Liver (tissue), 9 donors: ENCODE measurements around the gene DENND2D. TPM values are rescaled to one million over a fixed set of nuclear protein-coding genes. Genes with fewer than 3 reads are reported as not detected.

Experiments
- DNase-seq: peaks from one replicate; pipeline ENCODE4 v3.0.0-alpha.2; 2017; ENCODE audit warnings: low spot score
- H3K27ac ChIP-seq, 2 donors: one replicate each; pipeline ENCODE4 v1.7.0; 2013; ENCODE audit warnings: inconsistent platforms in 2 of 2, low read length in 2 of 2, control low read depth in 1 of 2, low read depth in 1 of 2, mild to moderate bottlenecking in 1 of 2
- H3K27me3 ChIP-seq, 4 donors: one replicate each; pipeline versions ENCODE4 v1.6.1 to v1.7.0; 2013; ENCODE audit warnings: low read length in 3 of 4, inconsistent platforms in 1 of 4, mild to moderate bottlenecking in 1 of 4, moderate library complexity in 1 of 4; ENCODE audit not compliant: control insufficient read depth in 4 of 4, insufficient read depth in 4 of 4
- H3K36me3 ChIP-seq, 4 donors: one replicate each; pipeline versions ENCODE4 v1.6.1 to v1.7.0; 2013; ENCODE audit warnings: low read length in 3 of 4, mild to moderate bottlenecking in 3 of 4, low read depth in 1 of 4, moderate library complexity in 1 of 4; ENCODE audit not compliant: control insufficient read depth in 4 of 4, insufficient read depth in 3 of 4
- H3K4me1 ChIP-seq, 4 donors: one replicate each; pipeline versions ENCODE4 v1.6.1 to v1.7.0; 2013; ENCODE audit warnings: low read length in 3 of 4, mild to moderate bottlenecking in 3 of 4, moderate library complexity in 1 of 4; ENCODE audit not compliant: control insufficient read depth in 4 of 4, insufficient read depth in 4 of 4
- H3K4me3 ChIP-seq, 3 donors: one replicate each; pipeline versions ENCODE4 v1.6.1 to v1.7.0; 2013; ENCODE audit warnings: low read length in 3 of 3, control low read depth in 1 of 3, low read depth in 1 of 3, mild to moderate bottlenecking in 1 of 3
- H3K9ac ChIP-seq, 2 donors: one replicate each; pipeline ENCODE4 v1.7.0; 2013; ENCODE audit warnings: low read length in 2 of 2, mild to moderate bottlenecking in 2 of 2, moderate library complexity in 2 of 2, control low read depth in 1 of 2, low read depth in 1 of 2
- H3K9me3 ChIP-seq, 4 donors: one replicate each; pipeline versions ENCODE4 v1.6.1 to v1.7.0; 2013; ENCODE audit warnings: low read length in 3 of 4; ENCODE audit not compliant: control insufficient read depth in 4 of 4
- FOXA1 ChIP-seq: IDR thresholded peaks from 2 replicates; pipeline ENCODE4 v1.6.1; 2016; ENCODE audit warnings: antibody characterized with exemption
- GABPA ChIP-seq, 2 donors: IDR thresholded peaks in 1 of 2; conservative IDR thresholded peaks in 1 of 2; 2 replicates each; pipeline ENCODE4 v1.6.1; 2016; ENCODE audit warnings: antibody characterized with exemption in 2 of 2, mild to moderate bottlenecking in 1 of 2, moderate library complexity in 1 of 2
- HNF4A ChIP-seq, 2 donors: conservative IDR thresholded peaks; 2 replicates each; pipeline ENCODE4 v1.6.1; 2016; ENCODE audit warnings: antibody characterized with exemption in 2 of 2, mild to moderate bottlenecking in 2 of 2
- JUND ChIP-seq, 2 donors: IDR thresholded peaks; 2 replicates each; pipeline ENCODE4 v1.6.1; 2016; ENCODE audit warnings: antibody characterized with exemption in 2 of 2
- RXRA ChIP-seq, 2 donors: IDR thresholded peaks; 2 replicates each; pipeline ENCODE4 v1.6.1; 2017 to 2018; ENCODE audit warnings: antibody characterized with exemption in 2 of 2, mild to moderate bottlenecking in 1 of 2
- WGBS: extraction: QIAGEN DNeasy Blood & Tissue Kit; methylation state at CpG from one replicate; pipeline ENCODE4 v1.1.7; 2013; 5-methylcytosine and 5-hydroxymethylcytosine counted together
- polyA plus RNA-seq, 2 donors: library from polyadenylated mRNA; stranded (reverse) in 1 of 2; unstranded in 1 of 2; fragments of 200-250 nt in 1 of 2; fragments of >200 nt in 1 of 2; fragmentation: Nextera tagmentation in 1 of 2; extraction: Ambion mirVana in 1 of 2; gene quantifications; one replicate each; pipeline versions ENCODE4 v1.2.1 to v1.2.3, GENCODE V29; 2013 to 2015
- total RNA-seq, 2 donors: library from RNA; depleted of rRNA; stranded (reverse); fragments of >200 nt; gene quantifications; one replicate each; pipeline ENCODE4 v1.2.3, GENCODE V29; 2014
- TF ChIP-seq, protein P1 (sequence below): IDR thresholded peaks from 2 replicates; pipeline ENCODE4 v1.6.1; 2016; ENCODE audit warnings: antibody characterized with exemption
- TF ChIP-seq, protein P2 (sequence below): fragments of 150-350 bp; IDR thresholded peaks from 2 replicates; pipeline ENCODE4 v1.5.1; 2017; ENCODE audit warnings: improper control_type of control experiment, low read depth, low read length; ENCODE audit not compliant: missing input control
- TF ChIP-seq, protein P3 (sequence below): IDR thresholded peaks from 2 replicates; pipeline ENCODE4 v1.6.1; 2016; ENCODE audit warnings: antibody characterized with exemption
- donor health status: healthy.
- donor health status: healthy.
- donor health status: healthy.
- donor health status: healthy.
- donor health status: healthy.

DENND2D gene
- total and polyA plus RNA-seq, 4 donors, result 8.8 to 20.7 (median 12.8) TPM

DNA sequence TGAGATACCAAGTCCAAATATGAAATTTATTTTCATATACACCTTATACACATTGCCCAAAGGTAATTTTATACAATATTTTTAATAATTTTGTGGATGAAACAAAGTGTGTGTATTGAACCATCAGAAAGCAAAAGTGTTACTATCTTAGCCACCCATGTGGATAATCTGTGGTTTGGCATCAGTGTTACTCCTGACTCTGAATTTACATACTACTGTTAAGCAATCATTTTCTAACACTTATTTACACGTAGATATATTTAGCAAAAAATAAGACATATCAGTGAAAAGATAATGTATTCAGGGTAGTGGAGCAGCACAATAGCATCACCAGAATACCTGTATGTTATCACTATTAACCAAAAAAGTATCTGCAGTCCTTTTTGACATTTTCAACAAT lies 23.8 kb downstream of the DENND2D start:
- no peak for TF ChIP-seq RXRA (IDR thresholded peaks at IDR 0.05)
- Histone ChIP-seq H3K36me3 (peaks cover 3 to 26% (median 15%) of the 10 kb centered on the region in 4 donors), H3K4me1 (peaks cover 0 to 4% (median 0%) of the 10 kb centered on the region in 4 donors), H3K9ac (no peak overlapping the region), H3K27ac (no peak overlapping the region), H3K4me3 (no peak overlapping the region), H3K27me3 (no peaks in the 10 kb centered on the region), H3K9me3 (no peaks in the 10 kb centered on the region)
- WGBS, result 62% methylated on average over 1 of the region's 1 CpG
- DNase-seq, result no peak

DNA sequence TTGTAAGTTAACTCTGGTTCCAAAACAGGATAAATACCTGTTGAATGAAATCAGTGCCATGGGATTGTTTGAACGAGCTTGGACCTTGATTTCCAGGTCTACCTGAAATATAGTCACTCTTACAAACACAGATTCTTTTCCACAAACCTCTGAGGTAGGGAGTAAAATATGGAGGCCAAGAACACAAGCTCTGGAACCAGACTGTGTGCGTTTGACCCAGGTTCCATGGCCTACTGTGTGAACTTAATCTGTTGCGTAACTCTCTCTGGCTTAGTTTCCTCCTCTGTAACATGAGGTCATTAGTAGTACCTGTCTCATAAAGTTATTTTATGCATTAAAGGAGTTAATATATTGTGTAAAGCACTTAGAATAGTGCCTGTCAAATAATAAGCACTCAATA lies 25.1 kb downstream of the DENND2D start:
- peaks cover 3 to 30% (median 15%) of the 10 kb centered on the region in 4 donors for H3K36me3 ChIP-seq
- WGBS, result 68% methylated on average over 3 of the region's 3 CpGs
- H3K27ac ChIP-seq, result no peak overlapping the region

DNA sequence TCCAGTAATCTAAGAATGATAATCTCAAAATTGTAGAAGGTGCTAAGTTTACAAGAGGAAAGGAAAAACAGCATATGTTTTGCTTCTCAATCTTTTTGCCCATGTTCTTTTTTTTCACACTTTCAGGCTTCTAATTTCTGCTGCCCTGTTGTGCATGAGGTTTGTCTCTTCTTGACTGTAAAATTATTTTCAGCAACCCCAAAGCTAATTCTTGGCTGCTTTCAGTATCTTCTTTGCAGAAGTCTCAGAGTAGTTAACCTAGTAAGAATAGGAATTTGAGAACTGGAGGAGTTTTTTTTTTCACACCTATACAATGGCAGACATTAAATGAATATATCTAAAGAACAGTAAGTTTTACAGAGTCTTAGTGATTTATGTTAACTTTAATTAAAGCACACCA lies 26.4 kb downstream of the DENND2D start:
- Histone ChIP-seq H3K27me3 (no peaks in the 10 kb centered on the region), H3K4me1 (peaks cover 0 to 1% (median under 1%) of the 10 kb centered on the region in 4 donors), H3K9me3 (no peaks in the 10 kb centered on the region), H3K4me3 (no peak overlapping the region), H3K36me3 (peaks cover 3 to 32% (median 17%) of the 10 kb centered on the region in 4 donors), H3K27ac (no peak overlapping the region), H3K9ac (no peak overlapping the region)
- DNase-seq, result no peak
- TF ChIP-seq HNF4A (conservative IDR thresholded peaks at IDR 0.05), result no peak
- TF ChIP-seq, protein P1, sequence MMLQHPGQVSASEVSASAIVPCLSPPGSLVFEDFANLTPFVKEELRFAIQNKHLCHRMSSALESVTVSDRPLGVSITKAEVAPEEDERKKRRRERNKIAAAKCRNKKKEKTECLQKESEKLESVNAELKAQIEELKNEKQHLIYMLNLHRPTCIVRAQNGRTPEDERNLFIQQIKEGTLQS, result no peak
- TF ChIP-seq, protein P2, sequence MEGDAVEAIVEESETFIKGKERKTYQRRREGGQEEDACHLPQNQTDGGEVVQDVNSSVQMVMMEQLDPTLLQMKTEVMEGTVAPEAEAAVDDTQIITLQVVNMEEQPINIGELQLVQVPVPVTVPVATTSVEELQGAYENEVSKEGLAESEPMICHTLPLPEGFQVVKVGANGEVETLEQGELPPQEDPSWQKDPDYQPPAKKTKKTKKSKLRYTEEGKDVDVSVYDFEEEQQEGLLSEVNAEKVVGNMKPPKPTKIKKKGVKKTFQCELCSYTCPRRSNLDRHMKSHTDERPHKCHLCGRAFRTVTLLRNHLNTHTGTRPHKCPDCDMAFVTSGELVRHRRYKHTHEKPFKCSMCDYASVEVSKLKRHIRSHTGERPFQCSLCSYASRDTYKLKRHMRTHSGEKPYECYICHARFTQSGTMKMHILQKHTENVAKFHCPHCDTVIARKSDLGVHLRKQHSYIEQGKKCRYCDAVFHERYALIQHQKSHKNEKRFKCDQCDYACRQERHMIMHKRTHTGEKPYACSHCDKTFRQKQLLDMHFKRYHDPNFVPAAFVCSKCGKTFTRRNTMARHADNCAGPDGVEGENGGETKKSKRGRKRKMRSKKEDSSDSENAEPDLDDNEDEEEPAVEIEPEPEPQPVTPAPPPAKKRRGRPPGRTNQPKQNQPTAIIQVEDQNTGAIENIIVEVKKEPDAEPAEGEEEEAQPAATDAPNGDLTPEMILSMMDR, result no peak
- TF ChIP-seq GABPA (IDR thresholded peaks at IDR 0.05 in 1 of 2, conservative IDR thresholded peaks at IDR 0.05 in 1 of 2), result no peak
- no peak for TF ChIP-seq FOXA1
- no peak for TF ChIP-seq JUND (IDR thresholded peaks at IDR 0.05)

More for the DNA sequence above, 25.1 kb downstream of the DENND2D start:
- peak in 1 of 2 donors; percentile 27 for TF ChIP-seq HNF4A (conservative IDR thresholded peaks at IDR 0.05)
- TF ChIP-seq FOXA1, result no peak
- no peak overlapping the region for H3K4me3 ChIP-seq
- H3K9me3 ChIP-seq, result no peaks in the 10 kb centered on the region
- peaks cover 0 to 1% (median 0%) of the 10 kb centered on the region in 4 donors for H3K4me1 ChIP-seq
- no peak for DNase-seq
- no peaks in the 10 kb centered on the region for H3K27me3 ChIP-seq
- no peak overlapping the region for H3K9ac ChIP-seq

DNA sequence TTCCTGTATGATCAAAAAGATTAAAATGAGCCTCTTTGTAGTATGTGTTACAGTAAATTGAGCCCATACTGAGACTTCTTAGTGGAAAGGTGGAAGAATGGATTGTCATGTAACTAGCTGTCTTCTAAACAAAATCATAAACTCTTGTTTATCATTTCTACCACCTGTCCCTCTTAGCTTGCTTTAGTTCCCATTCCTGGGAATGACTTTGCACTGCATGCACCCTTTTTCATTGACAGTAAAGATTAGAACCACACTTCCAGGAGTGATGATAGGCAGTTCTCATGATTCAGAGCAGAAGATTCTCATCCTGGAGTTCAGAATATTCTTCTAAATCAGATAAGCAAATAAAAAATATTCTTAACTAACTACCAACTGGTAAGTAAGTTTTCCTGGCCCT lies 28.0 kb downstream of the DENND2D start:
- Histone ChIP-seq H3K4me1 (peaks cover 0 to 6% (median 2%) of the 10 kb centered on the region in 4 donors), H3K36me3 (peaks cover 3 to 38% (median 19%) of the 10 kb centered on the region in 4 donors), H3K4me3 (no peak overlapping the region), H3K9ac (no peak overlapping the region), H3K9me3 (no peaks in the 10 kb centered on the region), H3K27me3 (no peaks in the 10 kb centered on the region), H3K27ac (no peak overlapping the region)
- DNase-seq, result no peak
- TF ChIP-seq, protein P3, sequence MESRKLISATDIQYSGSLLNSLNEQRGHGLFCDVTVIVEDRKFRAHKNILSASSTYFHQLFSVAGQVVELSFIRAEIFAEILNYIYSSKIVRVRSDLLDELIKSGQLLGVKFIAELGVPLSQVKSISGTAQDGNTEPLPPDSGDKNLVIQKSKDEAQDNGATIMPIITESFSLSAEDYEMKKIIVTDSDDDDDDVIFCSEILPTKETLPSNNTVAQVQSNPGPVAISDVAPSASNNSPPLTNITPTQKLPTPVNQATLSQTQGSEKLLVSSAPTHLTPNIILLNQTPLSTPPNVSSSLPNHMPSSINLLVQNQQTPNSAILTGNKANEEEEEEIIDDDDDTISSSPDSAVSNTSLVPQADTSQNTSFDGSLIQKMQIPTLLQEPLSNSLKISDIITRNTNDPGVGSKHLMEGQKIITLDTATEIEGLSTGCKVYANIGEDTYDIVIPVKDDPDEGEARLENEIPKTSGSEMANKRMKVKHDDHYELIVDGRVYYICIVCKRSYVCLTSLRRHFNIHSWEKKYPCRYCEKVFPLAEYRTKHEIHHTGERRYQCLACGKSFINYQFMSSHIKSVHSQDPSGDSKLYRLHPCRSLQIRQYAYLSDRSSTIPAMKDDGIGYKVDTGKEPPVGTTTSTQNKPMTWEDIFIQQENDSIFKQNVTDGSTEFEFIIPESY, result no peak
- no peak for TF ChIP-seq HNF4A (conservative IDR thresholded peaks at IDR 0.05)
- TF ChIP-seq, protein P1, result no peak
